GM12891 (cell line): ENCODE measurements around the gene SREBF2.

ENCODE experiments used
- POLR2A ChIP-seq: IDR thresholded peaks from 2 replicates; pipeline ENCODE4 v1.6.1; 2011; ENCODE audit warnings: low read depth, low read length, control low read depth
- POLR2AphosphoS5 ChIP-seq: IDR thresholded peaks from 2 replicates; pipeline ENCODE4 v1.6.1; 2011; ENCODE audit warnings: low read depth, low read length, control low read depth
- SPI1 ChIP-seq: IDR thresholded peaks from 2 replicates; pipeline ENCODE4 v1.6.1; 2011; ENCODE audit warnings: low read depth, low read length, control low read depth
- TAF1 ChIP-seq: IDR thresholded peaks from 2 replicates; pipeline ENCODE4 v1.6.1; 2011; ENCODE audit warnings: low read depth, low read length, control low read depth

GRCh38 chr22:41813726-41814410 lies 19.0 kb upstream of the SREBF2 start:
- TF ChIP-seq POLR2A (no peak), POLR2AphosphoS5 (no peak), TAF1 (no peak), SPI1 (no peak)
